NCI-H345 treated with DMSO at 0.1 percent for 48 hours (cell line): ENCODE data around the gene CDC25A.
"Not testable (repeated sequence)": the region's sequence is repeated elsewhere in the genome, so short reads cannot be mapped to it uniquely, and the experiment has no call there.

Source experiments
- DNase-seq: peaks from one replicate; lab custom pipeline; 2025; ENCODE audit not compliant: unreplicated experiment; lab: John Stamatoyannopoulos, UW

CDC25A gene

DNA sequence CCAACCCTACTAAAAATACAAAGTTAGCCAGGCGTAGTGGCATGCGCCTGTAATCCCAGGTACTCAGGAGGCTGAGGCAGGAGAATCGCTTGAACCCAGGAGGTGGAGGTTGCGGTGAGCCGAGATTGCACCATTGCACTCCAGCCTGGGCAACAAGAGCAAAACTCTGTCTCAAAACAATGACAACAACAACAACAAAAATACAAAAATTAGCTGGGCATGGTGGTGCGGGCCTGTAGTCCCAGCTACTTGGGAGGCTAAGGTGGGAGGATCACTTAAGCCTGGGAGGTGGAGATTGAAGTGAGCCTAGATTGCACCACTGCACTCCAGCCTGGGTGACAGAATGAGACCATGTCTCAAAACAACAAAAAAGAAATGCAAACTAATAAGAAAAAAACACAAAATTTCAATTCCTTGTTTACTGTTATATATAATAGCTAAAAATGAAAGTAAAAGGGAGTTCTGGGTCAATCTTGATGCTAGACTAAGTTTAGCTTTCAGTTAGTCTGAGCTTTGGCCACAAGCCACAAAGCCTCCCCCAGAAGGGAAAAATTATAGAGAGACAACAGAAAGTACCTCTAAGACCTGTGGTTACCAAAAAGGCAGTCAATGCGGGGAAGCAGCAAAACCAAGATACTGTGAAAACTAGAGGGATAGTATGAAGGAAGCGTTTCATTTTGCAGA, 76.0 kb downstream of the CDC25A start:
- not testable (repeated sequence) for DNase-seq

DNA sequence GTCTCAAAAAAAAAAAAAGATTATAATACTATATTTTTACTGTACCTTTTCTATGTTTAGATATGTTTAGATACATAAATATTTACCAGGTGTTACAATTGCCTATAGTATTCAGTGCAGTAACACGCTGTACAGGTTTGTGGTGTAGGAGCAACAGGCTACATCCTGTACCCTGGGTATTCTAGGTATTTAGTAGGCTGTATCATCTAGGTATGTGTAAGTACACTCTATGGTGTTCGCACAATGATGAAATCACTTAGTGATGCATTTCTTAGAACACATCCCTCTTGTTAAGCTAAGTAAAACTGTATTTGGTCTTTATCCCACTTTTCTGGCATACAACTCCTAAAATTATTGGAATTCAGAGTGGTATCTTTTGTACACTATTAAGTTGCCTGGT, 77.8 kb downstream of the CDC25A start:
- DNase-seq: no peak

DNA sequence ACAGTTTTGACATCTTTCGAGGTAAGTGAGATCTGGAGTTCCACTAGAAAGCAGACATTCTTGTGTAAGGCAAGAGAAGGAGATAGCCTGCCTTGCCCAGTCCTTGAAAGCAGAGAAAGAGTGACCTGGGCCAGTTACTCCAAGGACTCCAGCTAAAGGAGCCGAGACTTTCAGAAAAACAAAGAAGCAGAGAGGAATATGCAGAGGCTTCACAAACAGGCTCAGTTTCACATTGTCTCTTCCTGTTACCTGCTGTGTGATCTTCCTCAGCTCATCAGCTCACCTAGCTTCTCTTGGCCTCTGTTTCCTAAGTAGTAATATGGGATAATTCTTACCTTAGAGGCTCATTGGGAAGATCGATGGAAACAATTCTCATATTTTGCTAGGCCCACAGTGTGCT, 81.0 kb downstream of the CDC25A start:
- no peak for DNase-seq
